Endodermal cell (in vitro differentiated cells): Measurements from ENCODE around the gene ENTPD2. TPM values are rescaled to one million over a fixed set of nuclear protein-coding genes. Genes with fewer than 3 reads are reported as not detected.

ENCODE experiments used
- DNase-seq: peaks from one replicate; pipeline ENCODE4 v3.0.0-alpha.2; 2017
- H3K27ac ChIP-seq: 2 replicates; pipeline ENCODE4 v1.5.1; 2013; ENCODE audit warnings: mild to moderate bottlenecking, low read depth, low read length, moderate library complexity
- H3K27me3 ChIP-seq: 2 replicates; pipeline ENCODE4 v1.6.1; 2013; ENCODE audit warnings: mild to moderate bottlenecking, low read length, moderate library complexity; ENCODE audit not compliant: insufficient read depth, control insufficient read depth, poor library complexity, severe bottlenecking
- H3K36me3 ChIP-seq: 2 replicates; pipeline ENCODE4 v1.7.0; 2013; ENCODE audit warnings: mild to moderate bottlenecking, low read length, moderate library complexity; ENCODE audit not compliant: control insufficient read depth, insufficient read depth
- H3K4me1 ChIP-seq: one replicate; pipeline ENCODE4 v1.7.0; 2013; ENCODE audit warnings: low read length; ENCODE audit not compliant: control insufficient read depth, insufficient read depth
- H3K4me3 ChIP-seq: 2 replicates; pipeline ENCODE4 v1.5.1; 2013; ENCODE audit warnings: mild to moderate bottlenecking, low read length, moderate library complexity
- H3K9ac ChIP-seq: 2 replicates; pipeline ENCODE4 v1.6.1; 2013; ENCODE audit warnings: mild to moderate bottlenecking, low read length, moderate library complexity; ENCODE audit not compliant: poor library complexity, severe bottlenecking; ENCODE audit errors: extremely low read depth
- H3K9me3 ChIP-seq: 2 replicates; pipeline ENCODE4 v1.6.1; 2013; ENCODE audit warnings: mild to moderate bottlenecking, low read length, moderate library complexity; ENCODE audit not compliant: control insufficient read depth
- H3K27ac Mint-ChIP-seq: 2 replicates; pipeline ENCODE4 v1.8.0; 2020; ENCODE audit warnings: mixed read lengths
- H3K27me3 Mint-ChIP-seq: 2 replicates; pipeline ENCODE4 v1.8.0; 2021; ENCODE audit warnings: mild to moderate bottlenecking, mixed read lengths; ENCODE audit not compliant: insufficient read depth
- H3K36me3 Mint-ChIP-seq: 2 replicates; pipeline ENCODE4 v1.8.0; 2020; ENCODE audit warnings: low read depth, mixed read lengths
- H3K4me1 Mint-ChIP-seq: 2 replicates; pipeline ENCODE4 v1.8.0; 2020; ENCODE audit warnings: mixed read lengths
- H3K4me3 Mint-ChIP-seq: 2 replicates; pipeline ENCODE4 v1.8.0; 2020; ENCODE audit warnings: mild to moderate bottlenecking, moderate library complexity, mixed read lengths
- H3K9me3 Mint-ChIP-seq: 2 replicates; pipeline ENCODE4 v1.8.0; 2020; ENCODE audit warnings: mild to moderate bottlenecking, mixed read lengths
- CTCF ChIP-seq: fragments of 200-600 bp; sonication (generic); conservative IDR thresholded peaks from 2 replicates; pipeline ENCODE4 v1.5.0; 2021; ENCODE audit warnings: antibody characterized with exemption, mild to moderate bottlenecking
- WGBS, 2 experiments: methylation state at CpG; one replicate each; pipeline versions ENCODE4 v1.1.5 to v1.1.7; 2013; ENCODE audit warnings: missing lambda C conversion rate in 2 of 2, mixed read lengths in 1 of 2; ENCODE audit not compliant: insufficient coverage in 1 of 2, insufficient read length in 1 of 2; 5-methylcytosine and 5-hydroxymethylcytosine counted together
- total RNA-seq, 2 donors: library from RNA; stranded (reverse); fragmentation: NEBNext Ultra II Directional in 1 of 2; extraction: Animal tissue kit (Norgen Biotek cat#: 25700) in 1 of 2; gene quantifications; 2 replicates in 1 of 2; 3 replicates in 1 of 2; pipeline ENCODE4 v1.2.1, GENCODE V29; 2021

ENTPD2 gene
- total RNA-seq, 2 donors from 2014 or later: 1.2 to 2.4 TPM

- Mint-ChIP-seq H3K27ac (no peak overlapping the region), H3K36me3 (peaks cover 4% of the 10 kb centered on the region), H3K4me3 (no peak overlapping the region), H3K4me1 (no peaks in the 10 kb centered on the region), H3K9me3 (no peaks in the 10 kb centered on the region), H3K27me3 (peaks cover 10% of the 10 kb centered on the region)
- H3K27ac ChIP-seq: no peak overlapping the region
- no peak for TF ChIP-seq CTCF
- no peaks in the 10 kb centered on the region for H3K36me3 ChIP-seq
- WGBS, 2 experiments: 93 to 94% methylated on average over 5 to 10 of the region's 10 CpGs
- no peak overlapping the region for H3K9ac ChIP-seq
- H3K4me3 ChIP-seq: no peak overlapping the region
- H3K9me3 ChIP-seq: no peaks in the 10 kb centered on the region
- no peak for DNase-seq
- peaks cover 12% of the 10 kb centered on the region for H3K27me3 ChIP-seq
- H3K4me1 ChIP-seq: no peaks in the 10 kb centered on the region
Measured at GRCh38 chr9:137032858-137033257, 21.0 kb downstream of the ENTPD2 start.

- Histone ChIP-seq H3K27me3 (peaks cover 16% of the 10 kb centered on the region), H3K36me3 (no peaks in the 10 kb centered on the region), H3K9ac (no peak within 1 kb of the TSS), H3K4me3 (no peak within 1 kb of the TSS), H3K27ac (no peak within 1 kb of the TSS), H3K9me3 (no peaks in the 10 kb centered on the region), H3K4me1 (no peaks in the 10 kb centered on the region)
- H3K4me3 Mint-ChIP-seq: no peak within 1 kb of the TSS
- peaks cover 13% of the 10 kb centered on the region for H3K27me3 Mint-ChIP-seq
- H3K4me1 Mint-ChIP-seq: no peaks in the 10 kb centered on the region
- no peak for TF ChIP-seq CTCF
- no peak for DNase-seq
- WGBS, 2 experiments: 86 to 90% methylated on average over 4 to 16 of the region's 16 CpGs
- no peak within 1 kb of the TSS for H3K27ac Mint-ChIP-seq
- H3K9me3 Mint-ChIP-seq: no peaks in the 10 kb centered on the region
- no peaks in the 10 kb centered on the region for H3K36me3 Mint-ChIP-seq
Measured at GRCh38 chr9:137031904-137032640, 21.8 kb downstream of the ENTPD2 start, which contains the start of gene FUT7. Gene FUT7 (minus strand): TSS chr9:137032088. CDS start chr9:137031991, 97 bp downstream.

- Mint-ChIP-seq H3K27me3 (peaks cover 16% of the 10 kb centered on the region), H3K36me3 (no peaks in the 10 kb centered on the region), H3K4me3 (no peak overlapping the region), H3K9me3 (no peaks in the 10 kb centered on the region), H3K4me1 (no peaks in the 10 kb centered on the region), H3K27ac (no peak overlapping the region)
- Histone ChIP-seq H3K27ac (no peak overlapping the region), H3K27me3 (peaks cover 20% of the 10 kb centered on the region), H3K36me3 (no peaks in the 10 kb centered on the region), H3K4me1 (no peaks in the 10 kb centered on the region), H3K4me3 (no peak overlapping the region), H3K9me3 (no peaks in the 10 kb centered on the region), H3K9ac (no peak overlapping the region)
- DNase-seq: no peak
- 94 to 96% methylated on average over 49 to 65 of the region's 65 CpGs for WGBS, 2 experiments
- no peak for TF ChIP-seq CTCF
Measured at GRCh38 chr9:137030538-137031527, 23.0 kb downstream of the ENTPD2 start.
